ENCODE measurements around the gene NFATC1.

Gene NFATC1

DNA sequence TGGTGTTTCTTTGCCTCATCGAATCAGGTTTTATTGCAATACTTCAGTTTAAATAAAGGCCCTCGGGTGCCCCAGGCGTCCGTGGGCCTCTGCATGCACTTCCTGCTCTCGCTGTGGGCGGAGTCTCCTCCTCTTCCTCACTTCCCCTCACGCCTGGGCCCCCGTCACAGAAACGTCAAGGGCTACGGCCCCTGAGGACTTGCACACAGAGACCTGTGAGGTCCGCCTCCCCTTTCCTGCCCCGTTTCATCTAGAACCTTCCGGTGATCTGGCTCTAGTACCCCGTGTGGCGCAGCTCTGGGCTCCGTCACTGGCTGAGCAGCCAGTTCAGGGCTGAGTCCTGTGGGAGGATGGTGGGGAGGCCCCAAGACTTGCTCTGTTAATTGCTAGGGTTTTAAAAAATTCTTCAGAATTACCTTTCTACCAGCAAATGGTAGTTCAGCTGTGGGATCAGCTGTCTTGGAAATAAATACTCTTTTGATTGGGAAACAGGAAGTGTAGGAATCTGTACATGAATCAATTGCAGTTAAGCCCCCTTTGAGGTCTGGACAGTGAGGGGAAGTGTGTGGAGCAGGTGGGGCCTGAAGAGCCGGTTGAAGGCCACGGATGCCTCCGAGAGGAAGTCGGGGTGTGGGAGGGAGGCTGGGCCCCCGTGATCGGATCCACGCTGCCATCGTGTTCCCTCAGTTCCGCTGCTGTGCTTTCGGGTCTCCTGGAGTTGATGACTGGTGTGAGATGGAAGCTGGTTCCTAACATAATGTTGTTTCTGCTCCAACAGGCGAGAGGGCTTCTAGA lies 10.2 kb downstream of the NFATC1 start:
- DNase-seq, result no peak

DNA sequence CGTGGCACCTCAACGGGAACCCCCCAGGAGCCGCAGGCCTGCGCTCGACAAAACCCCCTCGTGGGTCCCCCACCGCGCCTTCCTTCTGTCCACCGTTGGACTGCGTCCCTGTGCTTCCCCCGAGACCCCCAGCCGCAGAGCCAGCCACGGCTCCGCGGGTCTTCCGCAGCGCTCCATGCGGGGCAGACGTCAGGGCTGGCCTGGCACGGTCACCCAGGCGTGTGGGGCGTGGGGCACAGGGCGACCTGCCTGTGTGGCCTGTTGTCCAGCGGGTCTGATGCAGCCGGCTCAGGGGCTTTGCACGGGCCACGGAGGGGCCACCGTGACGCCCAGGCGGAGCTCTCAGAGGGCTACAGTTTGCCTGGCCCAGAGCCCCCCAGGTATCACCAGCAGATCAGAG lies 11.0 kb downstream of the NFATC1 start:
- DNase-seq, result no peak

DNA sequence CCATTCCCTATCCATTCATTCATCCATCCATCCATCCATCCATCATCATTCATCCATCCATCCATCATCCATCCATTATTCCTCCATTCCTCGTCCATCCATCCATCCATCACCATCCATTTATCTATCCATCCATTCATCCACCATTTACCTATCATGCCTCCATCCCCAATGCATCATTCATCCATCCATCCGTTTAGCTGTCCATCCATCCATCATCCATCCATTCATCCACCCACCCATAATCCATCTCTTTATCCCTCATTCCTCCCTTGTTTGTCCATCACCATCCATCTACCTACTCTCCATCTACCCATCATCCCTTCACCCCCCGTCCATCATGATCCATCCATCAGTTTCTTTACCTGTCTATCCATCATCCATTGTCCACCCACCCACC lies 13.6 kb downstream of the NFATC1 start:
- DNase-seq, result no peak

DNA sequence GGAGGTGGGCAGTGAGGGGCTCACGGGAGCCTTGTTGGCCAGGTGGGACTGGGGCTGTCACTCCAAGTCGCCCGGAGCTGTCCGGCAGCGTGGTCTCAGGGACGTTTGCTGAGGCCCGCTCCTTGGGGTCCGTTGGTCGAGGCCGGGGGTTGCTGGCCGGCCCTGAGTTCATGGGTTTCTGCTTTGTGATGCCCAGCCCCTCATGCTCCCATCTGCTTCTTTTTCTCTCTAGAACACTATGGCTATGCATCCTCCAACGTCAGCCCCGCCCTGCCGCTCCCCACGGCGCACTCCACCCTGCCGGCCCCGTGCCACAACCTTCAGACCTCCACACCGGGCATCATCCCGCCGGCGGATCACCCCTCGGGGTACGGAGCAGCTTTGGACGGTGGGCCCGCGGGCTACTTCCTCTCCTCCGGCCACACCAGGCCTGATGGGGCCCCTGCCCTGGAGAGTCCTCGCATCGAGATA lies 14.5 kb downstream of the NFATC1 start:
- DNase-seq, result no peak

DNA sequence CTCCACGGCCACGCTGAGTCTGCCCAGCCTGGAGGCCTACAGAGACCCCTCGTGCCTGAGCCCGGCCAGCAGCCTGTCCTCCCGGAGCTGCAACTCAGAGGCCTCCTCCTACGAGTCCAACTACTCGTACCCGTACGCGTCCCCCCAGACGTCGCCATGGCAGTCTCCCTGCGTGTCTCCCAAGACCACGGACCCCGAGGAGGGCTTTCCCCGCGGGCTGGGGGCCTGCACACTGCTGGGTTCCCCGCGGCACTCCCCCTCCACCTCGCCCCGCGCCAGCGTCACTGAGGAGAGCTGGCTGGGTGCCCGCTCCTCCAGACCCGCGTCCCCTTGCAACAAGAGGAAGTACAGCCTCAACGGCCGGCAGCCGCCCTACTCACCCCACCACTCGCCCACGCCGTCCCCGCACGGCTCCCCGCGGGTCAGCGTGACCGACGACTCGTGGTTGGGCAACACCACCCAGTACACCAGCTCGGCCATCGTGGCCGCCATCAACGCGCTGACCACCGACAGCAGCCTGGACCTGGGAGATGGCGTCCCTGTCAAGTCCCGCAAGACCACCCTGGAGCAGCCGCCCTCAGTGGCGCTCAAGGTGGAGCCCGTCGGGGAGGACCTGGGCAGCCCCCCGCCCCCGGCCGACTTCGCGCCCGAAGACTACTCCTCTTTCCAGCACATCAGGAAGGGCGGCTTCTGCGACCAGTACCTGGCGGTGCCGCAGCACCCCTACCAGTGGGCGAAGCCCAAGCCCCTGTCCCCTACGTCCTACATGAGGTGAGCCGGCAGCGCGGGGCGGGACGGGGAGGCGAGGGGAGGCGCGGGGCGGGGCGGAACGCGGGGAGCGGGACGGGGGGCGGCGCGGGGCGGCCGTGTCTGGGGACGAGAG lies 15.2 kb downstream of the NFATC1 start:
- no peak for DNase-seq

DNA sequence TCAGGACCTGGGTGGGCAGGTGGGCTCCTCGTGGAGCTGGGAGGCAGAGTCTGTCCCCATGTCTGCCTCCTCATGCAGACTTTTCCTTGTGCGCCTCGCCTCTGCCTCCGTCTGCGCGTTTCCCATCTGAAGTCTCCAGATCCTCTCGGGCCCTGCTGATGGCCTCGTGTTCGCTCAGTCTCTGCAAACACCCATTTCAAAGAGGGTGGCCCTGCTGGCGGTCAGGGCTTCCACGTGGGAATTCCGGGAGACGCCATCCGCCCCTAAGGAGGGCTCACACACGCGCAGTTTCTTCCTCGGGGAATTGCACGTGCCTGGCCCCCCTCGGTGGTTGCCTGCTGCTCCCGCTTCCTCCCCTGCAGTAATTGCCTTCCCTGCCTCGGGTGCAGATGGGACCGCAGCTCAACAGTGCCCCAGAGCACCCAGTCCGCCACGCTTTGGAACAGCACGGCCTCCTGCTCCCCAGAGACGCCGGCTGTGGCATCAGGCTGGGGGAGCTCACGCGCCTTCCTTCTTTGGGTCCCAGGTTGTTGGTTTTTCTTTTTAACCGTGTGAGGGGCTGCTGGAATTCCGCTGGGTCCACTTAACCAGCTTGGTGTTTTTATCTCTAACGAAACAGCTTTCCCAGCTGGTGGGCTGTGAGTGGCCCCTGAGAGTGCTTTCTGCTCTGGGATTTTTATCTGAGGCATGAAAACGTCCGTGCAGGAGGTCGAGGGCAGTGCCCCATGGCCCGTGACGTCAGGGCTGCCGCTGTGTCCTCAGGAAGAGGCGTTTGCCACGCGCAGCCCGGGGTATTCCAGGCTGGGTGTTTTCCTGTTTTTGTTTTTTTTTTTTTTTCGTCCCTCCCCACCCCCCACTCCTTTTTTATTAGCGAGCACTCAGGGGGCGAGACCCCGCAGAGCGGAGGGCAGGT lies 16.1 kb downstream of the NFATC1 start:
- no peak for DNase-seq

DNA sequence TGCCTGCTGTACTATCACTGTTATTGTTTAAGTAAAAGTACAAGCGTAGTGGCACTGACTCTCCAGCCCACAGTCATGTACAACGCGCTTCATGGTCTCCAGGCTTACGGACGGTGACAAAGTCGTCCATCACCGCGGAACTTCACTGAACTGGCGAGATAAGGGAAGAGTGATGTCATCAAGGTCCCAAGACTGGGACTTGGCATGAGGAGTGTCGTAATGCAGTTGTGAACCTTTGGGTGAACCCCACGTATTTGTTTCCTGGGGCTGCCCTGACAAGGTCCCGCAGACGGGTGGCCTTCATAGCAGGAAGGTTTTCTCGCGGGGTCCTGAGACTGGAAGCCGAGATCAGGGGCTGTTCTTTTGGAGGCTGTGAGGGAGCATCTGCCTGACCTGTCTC lies 17.3 kb downstream of the NFATC1 start:
- DNase-seq, result no peak

DNA sequence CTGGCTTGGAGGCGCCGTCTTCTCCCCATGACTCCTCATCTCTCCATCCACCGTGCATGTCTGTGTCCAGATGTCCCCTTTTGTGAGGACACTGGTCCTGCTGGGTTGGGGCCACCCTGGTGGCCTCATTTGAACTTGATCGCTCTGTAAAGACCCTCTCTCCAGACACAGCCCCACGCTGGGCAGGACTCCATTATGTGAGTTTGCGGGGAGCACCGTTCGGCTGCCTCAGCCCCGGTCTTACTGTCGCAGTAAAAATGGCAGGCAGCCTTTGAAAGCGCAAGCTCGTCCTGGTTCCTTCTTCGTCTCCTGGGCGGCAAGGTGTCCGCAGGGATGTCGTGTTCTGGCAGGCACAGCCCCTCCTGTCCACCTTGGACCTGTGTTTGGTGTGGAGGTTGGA lies 17.7 kb downstream of the NFATC1 start:
- DNase-seq, result no peak

DNA sequence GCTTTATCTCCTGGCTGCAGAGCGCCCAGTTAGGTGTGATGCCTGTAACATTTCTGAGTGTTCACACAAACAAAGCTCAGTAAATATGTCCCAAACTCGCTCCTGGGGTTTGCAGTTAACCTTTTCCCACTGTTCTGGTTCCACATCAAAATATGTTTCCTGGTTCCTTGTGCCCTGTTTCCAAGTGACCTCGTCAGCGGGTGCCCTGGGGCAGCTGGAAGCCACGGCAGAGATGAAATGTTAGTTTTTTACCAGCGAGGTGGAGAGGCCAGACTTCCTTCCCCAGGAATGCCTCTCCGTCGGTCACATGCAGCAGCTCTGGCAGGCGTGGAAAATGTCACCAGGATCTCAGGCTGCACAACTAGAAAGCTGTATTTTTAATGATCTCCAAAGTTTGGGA lies 18.2 kb downstream of the NFATC1 start:
- no peak for DNase-seq

DNA sequence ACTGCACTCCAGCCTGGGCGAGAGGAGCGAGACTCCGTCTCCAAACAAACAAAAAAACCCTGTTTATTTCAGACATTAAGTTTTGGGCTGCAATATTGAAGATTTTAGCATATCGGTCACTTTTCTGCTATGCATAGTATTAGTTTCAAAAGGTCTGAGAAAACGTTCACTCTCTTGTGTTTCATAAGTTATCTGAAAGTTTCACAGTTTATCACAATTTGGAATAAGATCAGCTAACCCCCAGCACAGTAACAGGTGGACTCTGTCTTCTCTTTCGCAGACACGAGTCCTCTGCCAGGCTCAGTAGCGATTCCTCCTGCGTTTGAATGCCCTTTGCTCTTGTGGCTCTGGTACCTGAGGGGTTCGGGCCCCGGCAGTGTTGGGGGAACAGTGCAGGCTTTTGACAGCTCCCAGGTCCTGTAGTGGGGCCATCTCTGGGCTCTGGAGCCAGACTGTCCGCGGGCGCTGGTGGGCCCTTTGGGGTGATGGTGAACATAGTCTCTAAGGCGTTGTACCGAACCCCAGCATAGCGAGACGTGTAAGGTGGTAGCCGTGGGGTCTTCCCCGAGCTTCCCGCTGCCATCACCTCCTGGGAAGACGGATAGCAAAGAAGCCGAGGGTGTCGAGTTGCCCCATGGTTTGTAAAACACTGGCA lies 20.4 kb downstream of the NFATC1 start:
- DNase-seq, result no peak

DNA sequence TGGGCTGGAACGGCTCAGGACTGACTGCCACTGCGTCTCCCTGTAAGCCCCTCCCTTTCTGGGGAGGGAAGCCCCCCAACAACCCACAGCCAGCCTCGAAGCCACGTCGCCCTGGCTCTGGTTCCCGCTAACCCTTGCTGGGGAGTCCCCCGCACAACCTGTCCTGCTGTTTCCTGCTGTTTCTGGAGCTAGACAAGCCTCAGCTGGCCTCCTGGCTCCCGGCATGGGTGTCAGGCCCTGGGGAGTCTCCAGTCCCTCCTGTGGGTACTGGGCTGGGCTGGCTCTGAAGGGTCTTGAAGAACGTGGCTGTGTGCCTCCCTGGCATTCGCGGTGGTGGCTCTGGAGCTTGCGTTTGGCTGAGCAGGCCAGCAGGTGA lies 20.9 kb downstream of the NFATC1 start:
- DNase-seq, result no peak

DNA sequence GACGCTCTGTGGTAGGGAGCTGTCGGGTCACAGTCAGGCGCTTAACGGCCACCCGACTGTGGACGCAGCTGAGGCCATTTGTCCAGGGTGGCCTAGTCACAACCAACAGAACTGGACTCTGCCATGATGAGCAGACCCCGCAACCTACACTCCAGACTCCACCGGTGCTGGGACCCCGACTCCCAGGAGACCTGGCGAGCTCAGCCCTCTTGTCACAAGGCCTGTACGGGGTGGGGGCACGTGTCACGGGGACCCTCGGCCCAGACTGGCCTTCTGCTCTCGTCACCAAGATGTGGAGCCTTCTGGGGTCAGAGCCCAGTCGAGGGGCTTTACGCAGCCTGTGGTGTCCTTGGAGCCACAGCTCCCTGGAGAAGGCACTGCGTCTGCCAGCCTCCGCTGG lies 22.5 kb downstream of the NFATC1 start:
- no peak for DNase-seq

DNA sequence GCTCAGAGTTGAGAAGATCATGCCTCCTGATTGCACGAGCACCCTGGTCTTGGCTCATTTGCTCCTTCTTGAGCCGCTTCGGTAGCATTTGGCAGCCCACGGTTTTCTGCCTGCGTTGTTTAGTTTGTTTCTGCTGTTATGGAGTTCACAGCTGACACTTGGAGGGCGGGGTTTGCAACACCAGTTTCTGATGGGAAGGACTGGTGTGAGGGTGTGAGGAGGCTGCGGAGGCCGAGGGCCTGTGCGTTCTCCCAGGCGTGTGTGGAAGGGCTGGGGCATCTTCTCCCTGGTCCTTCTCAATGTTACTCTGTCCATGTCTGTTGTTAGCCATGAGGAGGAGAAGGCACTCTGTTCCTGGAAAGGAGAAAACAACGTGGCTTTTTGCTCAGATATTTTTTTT lies 22.9 kb downstream of the NFATC1 start:
- DNase-seq, result no peak

DNA sequence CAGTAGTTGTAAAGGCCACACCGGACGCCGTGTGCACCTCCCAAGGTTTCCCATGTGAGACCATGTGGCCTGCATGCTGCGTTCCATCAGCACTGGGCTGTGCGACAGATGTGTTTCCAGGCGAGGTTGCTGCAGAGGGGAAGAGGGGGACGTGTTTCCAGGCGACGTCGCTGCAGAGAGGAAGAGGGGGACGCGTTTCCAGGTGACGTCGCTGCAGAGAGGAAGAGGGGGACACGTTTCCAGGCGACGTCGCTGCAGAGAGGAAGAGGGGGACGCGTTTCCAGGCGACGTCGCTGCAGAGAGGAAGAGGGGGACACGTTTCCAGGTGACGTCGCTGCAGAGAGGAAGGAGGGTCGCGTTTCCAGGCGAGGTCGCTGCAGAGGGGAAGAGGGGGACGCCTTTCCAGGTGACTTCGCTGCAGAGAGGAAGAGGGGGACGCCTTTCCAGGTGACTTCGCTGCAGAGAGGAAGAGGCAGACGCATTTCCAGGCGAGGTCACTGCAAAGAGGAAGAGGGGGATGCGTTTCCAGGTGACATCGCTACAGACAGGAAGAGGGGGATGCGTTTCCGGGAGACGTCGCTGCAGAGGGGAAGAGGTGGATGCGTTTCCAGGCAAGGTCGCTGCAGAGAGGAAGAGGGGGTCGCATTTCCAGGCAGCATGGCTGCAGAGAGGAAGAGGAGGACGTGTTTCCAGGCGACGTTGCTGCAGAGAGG lies 24.5 kb downstream of the NFATC1 start:
- no peak for DNase-seq

DNA sequence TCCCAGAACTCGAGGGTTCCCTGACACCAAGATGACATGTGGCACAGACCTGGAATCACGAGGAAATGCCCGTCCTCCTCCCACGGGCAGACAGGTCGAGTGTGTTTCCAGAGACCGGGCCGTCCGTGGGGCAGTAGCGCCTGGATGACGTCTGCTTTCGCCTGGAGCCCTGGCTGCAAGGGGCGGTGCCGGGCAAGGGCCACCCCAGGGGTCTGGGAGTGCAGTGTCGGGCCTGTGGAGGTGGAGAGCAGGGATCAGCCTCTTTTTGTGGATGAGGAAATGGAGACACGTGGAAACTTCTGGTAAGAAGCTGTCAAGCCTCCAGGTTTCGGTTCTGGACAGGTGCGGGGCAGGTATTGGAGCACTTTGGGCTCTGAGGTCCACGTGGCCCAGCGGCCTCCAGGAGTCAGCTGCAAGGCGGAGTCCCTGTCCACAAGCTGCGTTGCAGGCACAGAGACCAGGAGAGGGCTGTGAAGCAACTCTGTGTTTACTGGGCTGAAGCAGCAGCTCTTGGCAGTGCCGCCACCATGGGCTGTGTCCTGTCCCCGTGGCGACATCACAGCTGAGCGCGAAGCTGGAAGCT lies 25.6 kb downstream of the NFATC1 start:
- DNase-seq, result no peak

DNA sequence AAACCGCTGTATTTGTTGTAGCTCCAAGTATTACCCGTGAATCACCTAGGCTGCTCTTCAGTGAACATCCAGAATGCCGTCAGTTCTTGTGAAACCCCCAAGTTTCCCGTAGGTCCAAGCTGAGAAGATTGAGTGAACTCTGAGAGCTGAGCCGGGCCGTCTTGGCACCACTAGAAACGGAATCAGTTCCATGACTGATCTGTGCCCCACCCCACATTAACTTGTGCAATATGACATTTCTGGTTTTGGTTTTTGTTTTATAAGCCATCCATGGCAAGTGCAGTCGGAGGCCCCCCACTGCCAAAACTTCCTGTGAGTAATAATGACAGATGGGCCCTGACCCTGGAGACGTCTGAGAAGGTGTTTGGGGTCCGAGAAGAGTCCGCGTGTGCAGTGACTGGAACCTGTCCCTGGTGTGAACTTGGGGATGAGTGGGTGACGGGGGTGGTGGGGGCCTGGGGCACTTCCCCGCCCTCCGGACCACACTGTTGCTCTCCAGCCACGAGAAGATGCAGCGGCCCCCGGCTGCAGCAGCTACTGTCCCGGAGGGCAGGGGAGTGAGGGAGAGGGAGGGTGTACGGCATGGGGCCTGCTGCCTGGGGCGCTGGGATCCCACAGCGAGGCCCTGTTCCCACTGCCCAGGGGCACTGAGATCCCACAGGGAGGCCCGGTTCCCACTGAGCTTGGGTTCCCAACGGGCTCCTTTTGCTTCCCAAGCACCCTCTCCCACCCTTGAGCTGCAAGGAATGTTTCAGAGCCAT lies 26.5 kb downstream of the NFATC1 start:
- no peak for DNase-seq

DNA sequence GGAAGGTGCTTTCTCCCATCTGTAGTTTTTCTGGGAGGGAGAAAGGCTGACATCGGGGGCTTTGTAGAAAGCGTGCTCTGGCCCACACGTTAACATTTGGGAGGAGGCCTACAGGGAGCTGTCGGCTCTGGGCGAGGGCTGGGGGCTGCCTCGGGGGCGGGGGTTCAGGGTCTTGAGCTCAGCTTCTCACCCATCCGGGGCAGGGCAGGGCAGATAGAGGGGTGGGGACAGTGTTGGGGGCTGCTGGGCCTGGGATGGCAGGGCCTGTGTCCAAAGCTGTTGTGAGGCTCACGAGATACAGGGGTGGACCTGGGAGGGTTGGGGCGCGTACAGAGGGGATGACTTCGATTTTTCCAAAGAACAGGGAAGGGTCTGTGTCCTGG lies 27.0 kb downstream of the NFATC1 start:
- no peak for DNase-seq

DNA sequence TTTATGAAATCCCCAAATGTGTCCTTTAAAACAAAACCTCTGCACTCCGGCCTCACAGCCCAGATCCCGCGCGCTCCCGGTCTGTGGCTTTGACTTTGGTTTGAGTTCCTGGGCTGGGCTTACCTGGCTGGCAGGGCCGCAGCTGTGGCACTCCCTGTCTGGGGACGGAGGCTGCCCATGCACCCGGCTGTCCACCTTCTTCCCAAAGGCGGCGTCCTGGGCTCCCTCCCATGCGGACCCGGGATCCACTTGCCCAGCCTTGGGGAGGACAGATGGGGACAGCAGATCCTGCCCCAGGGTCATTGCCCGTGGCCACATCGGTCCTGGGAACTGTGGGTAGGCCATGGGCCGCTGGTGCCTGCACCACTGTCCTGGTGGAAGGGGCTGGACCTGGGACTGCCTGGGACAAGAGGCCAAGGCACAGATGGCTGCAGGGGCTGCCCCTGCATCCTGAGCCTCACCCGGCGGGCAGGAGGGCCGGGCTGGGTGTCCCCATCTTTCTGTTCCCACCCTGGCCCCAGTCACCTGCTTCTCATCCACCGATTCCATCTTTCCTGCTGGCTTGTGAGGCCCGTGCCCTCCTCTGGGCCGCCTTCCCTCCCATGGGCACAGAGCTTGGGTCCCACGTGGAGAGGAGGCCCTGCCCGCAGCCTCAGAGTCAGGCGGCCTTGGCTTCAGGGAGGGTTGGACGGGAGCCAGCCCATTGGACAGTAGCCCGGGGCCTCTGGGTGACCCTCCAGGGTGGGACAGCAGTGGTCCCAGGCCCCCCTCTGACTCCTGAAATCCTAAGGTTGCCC lies 27.7 kb downstream of the NFATC1 start:
- DNase-seq, result no peak

DNA sequence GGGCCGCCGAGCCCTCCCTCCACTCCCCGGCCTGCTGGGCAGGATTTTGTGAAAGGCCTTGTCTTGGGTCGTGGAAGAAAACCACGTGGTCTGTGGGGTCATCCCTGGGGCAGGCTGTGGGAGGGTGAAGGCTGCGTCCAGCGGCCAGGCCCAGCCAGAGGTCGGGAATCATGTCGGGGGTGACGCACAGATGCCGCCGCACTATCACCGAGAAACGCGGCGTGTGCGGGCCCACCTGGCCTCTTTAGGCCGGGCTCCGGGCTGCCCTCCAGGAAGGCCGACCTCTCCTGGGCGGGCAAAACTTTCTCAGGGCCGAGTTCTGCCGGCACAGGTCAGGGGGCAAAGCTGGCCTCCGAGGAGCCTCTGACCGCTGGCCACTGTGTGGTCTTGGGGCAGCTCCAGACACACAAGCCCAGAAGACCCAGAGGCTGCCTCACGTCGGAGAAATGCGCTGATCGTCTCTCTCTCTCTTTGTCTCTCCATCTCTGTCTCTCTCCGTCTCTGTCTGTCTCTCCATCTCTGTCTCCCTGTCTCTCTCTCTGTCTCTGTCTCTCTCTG lies 28.4 kb downstream of the NFATC1 start:
- DNase-seq, result no peak
